A673 (cell line): Measurements from ENCODE around the gene GRID2.

Experiments used
- EZH2 ChIP-seq: fragments of 200-600 bp; sonication (generic); IDR thresholded peaks from 2 replicates; pipeline ENCODE4 v1.6.1; 2017; ENCODE audit warnings: borderline replicate concordance, low read depth, mild to moderate bottlenecking, mixed read lengths, antibody characterized with exemption, low read length; ENCODE audit not compliant: poor library complexity, severe bottlenecking
- TF ChIP-seq, protein P1 (sequence below): fragments of 300-800, 200-600 bp; sonication (generic); conservative IDR thresholded peaks from 2 replicates; pipeline ENCODE4 v1.5.1; 2017; ENCODE audit warnings: low read depth, mild to moderate bottlenecking, antibody characterized with exemption, low read length, moderate library complexity, mixed read lengths

DNA sequence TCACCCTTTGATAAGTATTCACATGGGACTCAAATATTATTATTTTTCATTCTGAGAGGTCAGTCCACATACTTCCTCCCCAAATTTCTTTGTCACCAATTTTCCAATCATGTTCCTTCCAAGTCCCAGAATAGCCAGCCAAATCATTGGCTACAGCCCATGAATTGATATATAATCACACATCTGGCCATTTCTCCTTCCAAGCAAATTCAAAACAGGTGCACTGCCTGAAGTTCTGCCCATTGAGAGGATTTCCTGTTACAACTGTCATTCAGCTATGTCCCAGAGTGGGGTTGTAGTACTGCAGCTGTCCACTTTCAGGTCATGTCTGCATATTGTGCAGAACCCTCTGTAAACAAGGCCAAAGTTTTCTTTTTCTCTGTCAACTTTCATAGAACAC, 347.8 kb downstream of the GRID2 start:
- TF ChIP-seq, protein P1, sequence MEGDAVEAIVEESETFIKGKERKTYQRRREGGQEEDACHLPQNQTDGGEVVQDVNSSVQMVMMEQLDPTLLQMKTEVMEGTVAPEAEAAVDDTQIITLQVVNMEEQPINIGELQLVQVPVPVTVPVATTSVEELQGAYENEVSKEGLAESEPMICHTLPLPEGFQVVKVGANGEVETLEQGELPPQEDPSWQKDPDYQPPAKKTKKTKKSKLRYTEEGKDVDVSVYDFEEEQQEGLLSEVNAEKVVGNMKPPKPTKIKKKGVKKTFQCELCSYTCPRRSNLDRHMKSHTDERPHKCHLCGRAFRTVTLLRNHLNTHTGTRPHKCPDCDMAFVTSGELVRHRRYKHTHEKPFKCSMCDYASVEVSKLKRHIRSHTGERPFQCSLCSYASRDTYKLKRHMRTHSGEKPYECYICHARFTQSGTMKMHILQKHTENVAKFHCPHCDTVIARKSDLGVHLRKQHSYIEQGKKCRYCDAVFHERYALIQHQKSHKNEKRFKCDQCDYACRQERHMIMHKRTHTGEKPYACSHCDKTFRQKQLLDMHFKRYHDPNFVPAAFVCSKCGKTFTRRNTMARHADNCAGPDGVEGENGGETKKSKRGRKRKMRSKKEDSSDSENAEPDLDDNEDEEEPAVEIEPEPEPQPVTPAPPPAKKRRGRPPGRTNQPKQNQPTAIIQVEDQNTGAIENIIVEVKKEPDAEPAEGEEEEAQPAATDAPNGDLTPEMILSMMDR, result no peak
- TF ChIP-seq EZH2, result no peak
